HUDEP-2 (cell line): ENCODE results near the gene ITGB4.

Experiments used
- DNase-seq, 76 experiments: peaks; one replicate each; lab custom pipeline; 2025; ENCODE audit not compliant: unreplicated experiment in 76 of 76; lab: John Stamatoyannopoulos, UW

The ITGB4 gene

GRCh38 chr17:75730065-75730464 lies 8.8 kb downstream of the ITGB4 start:
- DNase-seq = no peak

GRCh38 chr17:75731086-75731715 lies 9.9 kb downstream of the ITGB4 start:
- no peak for DNase-seq

- no peak for DNase-seq
Measured at GRCh38 chr17:75731716-75732498, 10.6 kb downstream of the ITGB4 start.

GRCh38 chr17:75733471-75733870 lies 12.2 kb downstream of the ITGB4 start:
- no peak for DNase-seq

GRCh38 chr17:75734674-75735294 lies 13.5 kb downstream of the ITGB4 start:
- no peak for DNase-seq

- DNase-seq = no peak
Measured at GRCh38 chr17:75736173-75736835, 15.0 kb downstream of the ITGB4 start.

GRCh38 chr17:75737133-75737962 lies 16.1 kb downstream of the ITGB4 start:
- DNase-seq = no peak

- peak in 17 of 76 experiments; percentile 9 to 72 (median 33) for DNase-seq
Measured at GRCh38 chr17:75738218-75738802, 17.1 kb downstream of the ITGB4 start.

- no peak for DNase-seq
Measured at GRCh38 chr17:75739174-75739573, 17.9 kb downstream of the ITGB4 start.

- no peak for DNase-seq
Measured at GRCh38 chr17:75739801-75740200, 18.5 kb downstream of the ITGB4 start.

- DNase-seq = no peak
Measured at GRCh38 chr17:75740215-75740614, 19.0 kb downstream of the ITGB4 start.

GRCh38 chr17:75740631-75741077 lies 19.4 kb downstream of the ITGB4 start:
- no peak for DNase-seq

GRCh38 chr17:75742337-75742736 lies 21.1 kb downstream of the ITGB4 start:
- DNase-seq = no peak

GRCh38 chr17:75743625-75744206 lies 22.5 kb downstream of the ITGB4 start:
- no peak for DNase-seq

GRCh38 chr17:75748706-75749105 lies 27.4 kb downstream of the ITGB4 start:
- no peak for DNase-seq

GRCh38 chr17:75749545-75750389 lies 28.5 kb downstream of the ITGB4 start:
- peak in 67 of 76 experiments; percentile 8 to 91 (median 72) for DNase-seq

GRCh38 chr17:75750661-75751423 lies 29.6 kb downstream of the ITGB4 start:
- DNase-seq = no peak
